Sigmoid colon (tissue), 7 donors: ENCODE measurements around the gene POT1. TPM values are rescaled to one million over a fixed set of nuclear protein-coding genes. Genes with fewer than 3 reads are reported as not detected.
A peak's percentile ranks its signal among the peaks of the same experiment; 100 is the strongest.
"Not testable (repeated sequence)": the region's sequence is repeated elsewhere in the genome, so short reads cannot be mapped to it uniquely, and the experiment has no call there.

Experiments used
- DNase-seq: peaks from one replicate; pipeline ENCODE4 v3.0.0-alpha.2; 2019
- H3K27ac ChIP-seq, 4 donors: fragments of 200-600 bp; sonication (generic); one replicate each; pipeline ENCODE4 v1.5.1; 2016 to 2019; ENCODE audit warnings: mild to moderate bottlenecking in 1 of 4
- H3K27me3 ChIP-seq, 3 donors: fragments of 200-600 bp; sonication (generic); one replicate each; pipeline ENCODE4 v1.5.1; 2019; ENCODE audit warnings: mild to moderate bottlenecking in 1 of 3
- H3K36me3 ChIP-seq, 4 donors: fragments of 200-600 bp; sonication (generic); one replicate each; pipeline ENCODE4 v1.5.1; 2016 to 2019
- H3K4me1 ChIP-seq, 4 donors: fragments of 200-600 bp; sonication (generic); one replicate each; pipeline ENCODE4 v1.5.1; 2017 to 2019
- H3K4me3 ChIP-seq, 4 donors: fragments of 200-600 bp; sonication (generic); one replicate each; pipeline ENCODE4 v1.5.1; 2017 to 2019; ENCODE audit warnings: mild to moderate bottlenecking in 2 of 4, moderate library complexity in 1 of 4
- H3K9me3 ChIP-seq, 4 donors: fragments of 200-600 bp in 3 of 4; sonication (generic) in 3 of 4; one replicate each; pipeline versions ENCODE4 v1.5.1 to v1.6.1; 2013 to 2019
- CTCF ChIP-seq, 4 experiments: fragments of 450-650 bp in 3 of 4; fragments of 200-600 bp in 1 of 4; IDR thresholded peaks; one replicate each; pipeline ENCODE4 v1.5.1; 2016 to 2019; ENCODE audit warnings: antibody characterized with exemption in 4 of 4, mild to moderate bottlenecking in 3 of 4, moderate library complexity in 2 of 4
- EP300 ChIP-seq, 4 donors: sonication (generic); formaldehyde crosslinking; IDR thresholded peaks; one replicate each; pipeline ENCODE4 v1.6.1; 2017; ENCODE audit warnings: antibody characterized with exemption in 4 of 4
- POLR2A ChIP-seq, 2 donors: fragments of 450-650 bp; IDR thresholded peaks; one replicate each; pipeline ENCODE4 v1.6.1; 2016; ENCODE audit warnings: antibody characterized with exemption in 2 of 2, mild to moderate bottlenecking in 2 of 2, moderate library complexity in 2 of 2
- POLR2AphosphoS5 ChIP-seq, 4 donors: sonication (generic); formaldehyde crosslinking; IDR thresholded peaks; one replicate each; pipeline ENCODE4 v1.6.1; 2017; ENCODE audit warnings: antibody characterized with exemption in 4 of 4
- WGBS, 2 donors: extraction: QIAGEN DNeasy Blood & Tissue Kit; methylation state at CpG; one replicate each; pipeline ENCODE4 v1.1.7; 2013; 5-methylcytosine and 5-hydroxymethylcytosine counted together
- intact Hi-C: fragments of 100-400 bp; cut with DNase I; formaldehyde crosslinking; loops from one replicate; pipeline ENCODE4 v1.15.1; 2023
- polyA plus RNA-seq, 3 donors: library from polyadenylated mRNA; stranded (reverse); fragments of 200-250 nt; gene quantifications; one replicate each; pipeline ENCODE4 v1.2.3, GENCODE V29; 2013
- total RNA-seq, 4 donors: library from RNA; depleted of rRNA; stranded (reverse); fragments of >200 nt; gene quantifications; one replicate each; pipeline ENCODE4 v1.1.0, GENCODE V29; 2016
- donor health status: healthy with polysubstance abuse.
- donor health status: Bipolar disorder and iron deficiency.
- donor health status: healthy.

Gene POT1
- total RNA-seq: 10 to 100 TPM; 18.9 to 26.2 (median 24.4) TPM
- polyA plus RNA-seq: 1 to 10 TPM; 3.6 to 9.1 (median 9.0) TPM

DNA sequence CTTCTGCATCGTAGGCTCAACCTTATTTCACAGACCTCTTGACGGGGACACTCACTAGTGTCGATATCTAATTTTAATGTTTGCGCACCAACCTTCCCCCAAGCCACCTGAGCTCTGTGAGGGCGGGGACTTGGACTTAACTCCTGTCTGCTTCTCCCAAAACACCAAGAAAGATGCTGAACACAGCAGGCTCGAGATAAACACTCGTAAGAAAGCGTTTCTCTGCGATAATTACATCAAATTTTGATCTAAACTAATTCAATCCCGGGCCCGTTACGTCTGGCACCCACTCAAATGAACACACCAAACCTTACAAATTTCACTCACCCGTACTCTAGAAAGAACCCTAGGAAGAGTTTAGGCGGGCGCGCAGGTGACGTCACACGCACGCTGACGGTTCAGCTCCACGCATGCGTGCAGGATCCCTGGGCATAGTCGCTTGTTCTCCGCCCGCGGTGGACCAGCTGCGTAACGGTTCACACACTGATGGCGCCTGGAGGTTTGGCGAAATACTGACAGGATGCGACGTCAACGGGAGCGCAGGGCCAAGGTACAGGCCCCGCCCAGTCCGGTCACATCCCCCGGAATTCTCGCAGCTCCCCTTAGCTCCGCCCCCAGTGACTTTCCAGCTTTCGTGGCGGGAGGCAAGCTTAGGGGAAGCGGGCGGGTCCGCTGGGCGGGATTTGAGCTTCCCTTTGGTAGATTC lies at the start of gene POT1:
Gene POT1, minus strand, starts transcription at position 359 of the 706 bp plus-strand sequence. CDS start 32,652 bp downstream, outside the sequence.
- peak; percentile 100 for DNase-seq
- Histone ChIP-seq H3K9me3 (no peaks in the 10 kb centered on the region), H3K27ac (peak within 1 kb of the TSS; percentile 86 to 91 (median 87)), H3K36me3 (no peaks in the 10 kb centered on the region), H3K4me1 (peaks cover 0 to 18% (median 12%) of the 10 kb centered on the region in 4 donors), H3K27me3 (no peaks in the 10 kb centered on the region), H3K4me3 (peak within 1 kb of the TSS; percentile 46 to 70 (median 58))
- peak in 1 of 4 donors; percentile 67 for TF ChIP-seq EP300 (IDR thresholded peaks at IDR 0.05)
- peak; percentile 54 to 83 (median 64) for TF ChIP-seq POLR2AphosphoS5 (IDR thresholded peaks at IDR 0.05)
- no peak for TF ChIP-seq POLR2A (IDR thresholded peaks at IDR 0.05)
- intact Hi-C loops: loop anchor here (10.0 kb wide), 1 partner anchor 1395 kb away; the partner anchor contains the start of gene IQUB
- WGBS, 2 donors: 0% methylated on average over 45 of the region's 45 CpGs

DNA sequence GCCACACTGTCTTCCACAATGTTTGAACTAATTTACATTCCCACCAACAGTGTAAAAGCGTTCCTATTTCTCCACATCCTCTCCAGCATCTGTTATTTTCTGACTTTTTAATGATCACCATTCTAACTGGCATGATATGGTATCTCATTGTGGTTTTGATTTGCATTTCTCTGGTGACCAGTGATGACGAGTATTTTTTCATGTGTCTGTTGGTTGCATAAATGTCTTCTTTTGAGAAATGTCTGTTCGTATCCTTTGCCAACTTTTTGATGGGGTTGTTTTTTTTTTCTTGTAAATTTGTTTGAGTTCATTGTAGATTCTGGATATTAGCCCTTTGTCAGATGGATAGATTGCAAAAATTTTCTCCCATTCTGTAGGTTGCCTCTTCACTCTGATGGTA lies 45.5 kb upstream of the POT1 start:
- H3K36me3 ChIP-seq, intact Hi-C loops, H3K27me3 ChIP-seq, H3K4me1 ChIP-seq, DNase-seq, H3K4me3 ChIP-seq, H3K27ac ChIP-seq, H3K9me3 ChIP-seq: not testable (repeated sequence)
- 59 to 69% methylated on average over 3 of the region's 3 CpGs for WGBS, 2 donors

DNA sequence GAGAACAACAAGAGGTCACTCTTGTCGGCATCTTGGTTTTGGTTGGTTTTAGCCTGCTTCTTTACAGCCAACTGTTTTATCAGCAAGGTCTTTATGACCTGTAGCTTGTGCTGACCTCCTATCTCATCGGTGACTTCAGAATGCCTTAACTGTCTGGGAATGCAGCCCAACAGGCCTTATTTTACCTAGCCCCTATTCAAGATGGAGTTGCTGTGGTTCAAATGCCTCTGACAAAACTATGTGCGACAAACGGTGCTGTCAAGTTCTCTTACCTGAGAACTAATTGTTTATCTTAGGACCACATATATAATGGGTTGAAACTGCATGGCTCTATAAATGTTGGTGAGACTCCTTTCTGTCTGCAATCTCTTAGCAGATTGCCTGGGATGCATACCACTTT lies 35.9 kb upstream of the POT1 start:
- intact Hi-C loops: no loop called here
- 66 to 70% methylated on average over 4 of the region's 4 CpGs for WGBS, 2 donors
- TF ChIP-seq EP300 (IDR thresholded peaks at IDR 0.05) (no peak), CTCF (IDR thresholded peaks at IDR 0.05) (no peak), POLR2A (IDR thresholded peaks at IDR 0.05) (no peak)
- Histone ChIP-seq H3K9me3 (no peaks in the 10 kb centered on the region), H3K36me3 (no peaks in the 10 kb centered on the region), H3K27me3 (no peaks in the 10 kb centered on the region), H3K27ac (no peak overlapping the region), H3K4me1 (no peaks in the 10 kb centered on the region), H3K4me3 (no peak overlapping the region)
- DNase-seq: no peak

DNA sequence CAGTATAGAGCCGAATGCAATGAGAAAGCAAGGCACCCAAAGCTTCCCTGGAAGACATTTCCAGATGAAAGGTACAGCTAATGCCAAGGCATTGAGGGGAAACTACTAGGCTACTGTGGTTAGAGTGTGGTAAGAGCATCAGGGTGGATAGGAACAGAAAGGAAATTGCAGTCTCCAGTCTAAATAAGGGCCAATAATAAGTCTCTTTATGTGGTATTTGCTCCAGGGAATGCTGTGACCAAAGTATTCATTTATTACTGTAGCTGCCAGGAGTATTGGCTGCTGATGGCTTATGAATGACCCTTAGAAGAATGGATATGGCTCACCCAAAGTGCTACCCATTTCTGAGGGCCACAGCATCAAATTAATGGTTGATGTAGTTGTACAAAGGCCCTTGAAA lies 30.1 kb upstream of the POT1 start:
- H3K27me3 ChIP-seq: no peaks in the 10 kb centered on the region
- H3K4me1 ChIP-seq: no peaks in the 10 kb centered on the region
- H3K36me3 ChIP-seq: no peaks in the 10 kb centered on the region
- intact Hi-C loops: no loop called here
- 46 to 63% methylated on average over 1 of the region's 1 CpG for WGBS, 2 donors
- H3K4me3 ChIP-seq: no peak overlapping the region
- DNase-seq: no peak
- no peak overlapping the region for H3K27ac ChIP-seq
- H3K9me3 ChIP-seq: no peaks in the 10 kb centered on the region
- no peak for TF ChIP-seq CTCF (IDR thresholded peaks at IDR 0.05)
- TF ChIP-seq EP300 (IDR thresholded peaks at IDR 0.05): no peak
- no peak for TF ChIP-seq POLR2AphosphoS5 (IDR thresholded peaks at IDR 0.05)
- TF ChIP-seq POLR2A (IDR thresholded peaks at IDR 0.05): no peak

GRCh38 chr7:124957952-124958351 lies 28.3 kb upstream of the POT1 start:
- intact Hi-C loops, H3K4me1 ChIP-seq, H3K27me3 ChIP-seq, H3K9me3 ChIP-seq, H3K27ac ChIP-seq, H3K36me3 ChIP-seq, H3K4me3 ChIP-seq, DNase-seq: not testable (repeated sequence)
- 92 to 100% methylated on average over 1 of the region's 1 CpG for WGBS, 2 donors

GRCh38 chr7:124956160-124956559 lies 26.5 kb upstream of the POT1 start:
- WGBS, 2 donors: 22 to 79% methylated on average over 1 of the region's 1 CpG
- no peak overlapping the region for H3K27ac ChIP-seq
- H3K27me3 ChIP-seq: no peaks in the 10 kb centered on the region
- intact Hi-C loops: no loop called here
- TF ChIP-seq POLR2AphosphoS5 (IDR thresholded peaks at IDR 0.05) (no peak), EP300 (IDR thresholded peaks at IDR 0.05) (no peak), POLR2A (IDR thresholded peaks at IDR 0.05) (no peak), CTCF (IDR thresholded peaks at IDR 0.05) (no peak)
- H3K36me3 ChIP-seq: no peaks in the 10 kb centered on the region
- DNase-seq: no peak
- H3K4me3 ChIP-seq: no peak overlapping the region
- H3K9me3 ChIP-seq: no peaks in the 10 kb centered on the region
- H3K4me1 ChIP-seq: no peaks in the 10 kb centered on the region
